GM12892 (cell line): ENCODE measurements around the gene ZBTB7C.
A peak's percentile ranks its signal among the peaks of the same experiment; 100 is the strongest.

Experiments
- DNase-seq: peaks from one replicate; pipeline ENCODE4 v3.0.0; 2011; ENCODE audit not compliant: insufficient read length
- FAIRE-seq: peaks from 2 replicates; lab custom pipeline; 2011; peaks lifted over from hg19 to GRCh38; lab: Jason Lieb, UNC
- POLR2A ChIP-seq: IDR thresholded peaks from 2 replicates; pipeline ENCODE4 v1.6.1; 2011; ENCODE audit warnings: low read depth, low read length, control low read depth
- POLR2AphosphoS5 ChIP-seq: IDR thresholded peaks from 2 replicates; pipeline ENCODE4 v1.6.1; 2011; ENCODE audit warnings: low read depth, low read length, control low read depth
- TAF1 ChIP-seq: IDR thresholded peaks from 2 replicates; pipeline ENCODE4 v1.6.1; 2011; ENCODE audit warnings: low read depth, mild to moderate bottlenecking, control low read depth, low read length, borderline replicate concordance

Gene ZBTB7C

DNA sequence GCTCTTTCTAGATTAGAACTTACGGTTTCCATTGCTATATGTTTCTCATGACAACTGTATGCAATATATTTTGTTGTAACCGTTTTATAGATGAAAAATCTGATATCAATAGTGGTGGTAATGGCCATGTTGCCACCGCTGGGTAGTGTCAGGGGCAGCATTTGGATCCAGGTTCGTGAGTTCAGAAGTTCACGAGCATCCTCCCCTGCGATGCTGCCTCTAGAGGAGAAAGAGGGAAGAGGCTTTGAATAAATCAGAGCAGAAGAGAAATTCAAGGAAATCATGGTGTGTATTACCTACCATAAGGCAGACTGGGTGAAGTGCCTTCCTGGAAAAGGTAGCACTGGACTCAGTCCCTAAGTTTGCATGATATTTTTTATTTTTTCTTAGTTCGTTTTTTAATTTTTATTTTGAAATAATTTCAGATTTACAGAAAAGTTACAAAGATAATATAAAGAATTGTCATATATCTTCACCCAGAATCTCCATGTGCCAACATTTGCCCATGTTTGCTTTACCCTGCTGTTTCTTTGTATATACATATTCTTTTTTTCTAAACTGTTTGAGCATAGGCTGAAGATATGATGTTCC is 3.3 kb upstream of the ZBTB7C start:
- DNase-seq (no peak), FAIRE-seq (no peak)
- TF ChIP-seq POLR2AphosphoS5 (no peak), POLR2A (no peak), TAF1 (no peak)

DNA sequence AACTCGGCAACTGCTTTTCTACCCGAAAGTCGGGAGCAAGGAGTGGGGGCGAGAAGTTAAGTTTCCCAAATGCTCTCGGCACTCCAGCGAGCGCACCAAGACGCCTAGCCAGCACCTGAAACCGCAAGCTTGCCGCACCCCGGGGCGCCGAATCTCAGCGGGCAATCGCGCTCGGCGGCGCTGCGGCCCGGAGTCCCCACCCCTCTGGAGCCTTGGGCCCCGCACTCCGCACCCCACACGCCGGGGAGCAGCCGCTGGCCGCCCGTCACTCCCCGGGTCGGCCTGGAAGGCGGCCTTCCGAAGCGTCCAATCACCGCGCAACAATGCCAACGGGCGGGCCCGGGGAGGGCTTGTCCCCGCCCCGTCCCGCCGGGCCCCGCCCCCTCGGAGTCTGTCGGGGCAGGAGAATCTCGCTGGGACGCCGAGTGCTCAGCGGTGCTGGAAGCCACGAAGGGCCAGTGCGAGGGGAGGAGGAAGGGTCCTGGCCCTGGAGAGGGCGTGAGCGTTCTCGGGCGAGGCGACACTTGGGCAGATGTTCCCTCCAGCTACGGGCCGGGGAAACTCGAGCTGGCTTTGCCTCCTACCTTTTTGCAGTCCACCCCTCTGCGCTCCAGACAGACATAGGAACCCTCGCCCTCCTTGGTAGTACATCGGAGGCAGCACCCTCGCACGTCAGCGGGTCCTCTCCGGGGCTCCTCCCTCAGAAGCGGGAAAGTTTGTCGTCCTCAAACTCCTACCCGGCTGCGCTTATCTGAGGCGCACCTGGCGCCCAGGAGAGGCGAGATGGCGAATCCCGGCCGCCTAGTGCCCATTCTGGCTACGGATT is 1.1 kb upstream of the ZBTB7C start:
- TF ChIP-seq POLR2AphosphoS5: no peak
- peak; percentile 81 for DNase-seq
- peak; percentile 78 for FAIRE-seq

DNA sequence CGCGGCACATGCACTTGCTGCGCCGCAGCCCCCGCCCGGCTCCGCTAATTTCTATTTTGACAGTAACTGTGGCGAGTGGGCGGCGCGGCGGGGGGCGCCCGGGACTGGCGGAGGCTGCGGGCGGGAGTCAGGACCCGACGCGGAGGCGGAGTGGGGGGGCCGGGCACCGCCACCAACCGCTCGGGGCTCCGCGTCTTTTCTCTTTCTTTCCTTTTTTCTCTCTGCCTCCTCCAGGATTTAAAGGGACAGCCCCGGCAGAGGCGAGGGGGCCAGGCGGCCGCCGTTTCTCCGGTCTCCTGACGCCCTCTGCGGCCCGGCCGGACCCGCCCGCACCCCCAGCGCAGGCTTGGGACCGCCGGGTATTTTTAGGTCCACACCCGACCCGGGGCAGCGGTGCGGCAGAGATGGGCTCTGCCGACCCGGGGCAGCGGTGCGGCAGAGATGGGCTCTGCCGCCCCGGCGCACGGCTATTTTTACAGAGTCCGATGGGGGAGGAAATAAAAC is 460 bp upstream of the ZBTB7C start:
- no peak for FAIRE-seq
- no peak for TF ChIP-seq POLR2A
- no peak for DNase-seq

DNA sequence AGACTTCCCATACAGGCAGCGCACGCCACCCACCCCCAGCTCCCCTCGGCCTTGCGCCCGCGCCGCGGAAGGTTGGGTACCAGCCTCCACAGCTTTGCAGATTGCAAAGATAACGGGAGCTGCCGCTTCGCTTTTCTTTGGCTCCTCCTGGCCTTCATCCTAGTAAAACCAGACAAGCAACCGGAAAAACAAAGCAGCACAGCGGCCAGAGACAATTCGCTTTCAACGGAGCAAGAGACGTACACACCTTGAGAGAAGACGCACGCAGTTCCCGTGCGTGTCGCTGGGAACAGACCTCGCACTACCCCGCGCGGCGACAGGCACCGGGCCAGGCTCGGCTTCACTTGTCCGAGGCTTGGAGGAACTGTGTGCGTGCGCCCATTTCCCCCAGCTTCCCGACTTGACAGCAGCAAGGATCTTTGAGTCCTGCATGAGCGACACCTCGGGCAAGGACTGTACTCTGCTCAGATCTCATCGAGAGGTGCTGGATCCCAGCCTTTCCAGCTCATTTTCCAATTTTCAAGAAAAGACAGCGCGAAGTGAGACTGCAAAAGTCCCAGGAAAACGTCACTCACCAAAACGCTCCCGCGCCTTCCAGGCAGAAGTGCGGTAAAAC is 964 bp downstream of the ZBTB7C start:
- no peak for TF ChIP-seq POLR2A
- no peak for TF ChIP-seq POLR2AphosphoS5
- no peak for TF ChIP-seq TAF1
- DNase-seq (no peak), FAIRE-seq (no peak)

DNA sequence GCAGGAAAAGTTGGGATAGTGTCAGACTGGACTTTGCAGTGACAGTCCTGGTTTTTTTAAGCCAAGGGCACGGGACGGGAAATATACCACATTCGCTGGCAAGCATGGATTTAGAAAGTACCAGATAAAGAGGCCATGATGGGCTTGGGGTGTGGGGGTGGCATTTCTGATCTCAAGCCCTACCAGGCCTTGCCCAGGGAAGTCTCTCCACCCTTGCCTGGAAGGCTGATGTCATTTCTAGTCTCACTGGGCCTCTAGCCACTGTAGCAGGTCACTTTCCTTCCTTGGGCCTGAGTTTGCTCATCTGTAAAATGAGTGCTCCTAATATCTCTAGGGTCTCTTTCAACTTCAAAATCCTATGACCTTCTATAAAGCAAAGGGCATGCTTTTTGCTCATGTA is 1.8 kb downstream of the ZBTB7C start:
- no peak for DNase-seq
- no peak for FAIRE-seq
- TF ChIP-seq TAF1 (no peak), POLR2A (no peak), POLR2AphosphoS5 (no peak)

DNA sequence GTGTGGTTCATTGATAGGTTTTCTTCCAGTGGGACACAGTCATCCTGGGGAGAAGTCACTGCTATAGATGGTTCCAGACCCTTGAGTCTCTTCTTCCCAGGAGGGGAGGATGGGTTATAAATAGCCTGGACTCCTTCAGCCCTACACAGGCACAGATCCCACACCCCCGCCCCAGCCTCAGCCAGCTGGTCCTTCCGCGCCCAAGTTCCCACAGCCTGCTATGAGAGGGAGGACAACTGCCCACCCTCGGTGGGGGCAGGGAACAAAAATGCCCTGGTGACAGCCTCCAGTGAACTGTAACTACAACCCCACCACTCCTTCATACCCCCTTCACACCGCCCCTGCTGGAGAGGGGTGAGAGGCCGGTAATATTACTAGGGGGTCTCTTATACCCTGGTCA is 3.2 kb downstream of the ZBTB7C start:
- TF ChIP-seq POLR2AphosphoS5: no peak
- no peak for TF ChIP-seq POLR2A
- no peak for TF ChIP-seq TAF1
- FAIRE-seq (no peak), DNase-seq (no peak)

DNA sequence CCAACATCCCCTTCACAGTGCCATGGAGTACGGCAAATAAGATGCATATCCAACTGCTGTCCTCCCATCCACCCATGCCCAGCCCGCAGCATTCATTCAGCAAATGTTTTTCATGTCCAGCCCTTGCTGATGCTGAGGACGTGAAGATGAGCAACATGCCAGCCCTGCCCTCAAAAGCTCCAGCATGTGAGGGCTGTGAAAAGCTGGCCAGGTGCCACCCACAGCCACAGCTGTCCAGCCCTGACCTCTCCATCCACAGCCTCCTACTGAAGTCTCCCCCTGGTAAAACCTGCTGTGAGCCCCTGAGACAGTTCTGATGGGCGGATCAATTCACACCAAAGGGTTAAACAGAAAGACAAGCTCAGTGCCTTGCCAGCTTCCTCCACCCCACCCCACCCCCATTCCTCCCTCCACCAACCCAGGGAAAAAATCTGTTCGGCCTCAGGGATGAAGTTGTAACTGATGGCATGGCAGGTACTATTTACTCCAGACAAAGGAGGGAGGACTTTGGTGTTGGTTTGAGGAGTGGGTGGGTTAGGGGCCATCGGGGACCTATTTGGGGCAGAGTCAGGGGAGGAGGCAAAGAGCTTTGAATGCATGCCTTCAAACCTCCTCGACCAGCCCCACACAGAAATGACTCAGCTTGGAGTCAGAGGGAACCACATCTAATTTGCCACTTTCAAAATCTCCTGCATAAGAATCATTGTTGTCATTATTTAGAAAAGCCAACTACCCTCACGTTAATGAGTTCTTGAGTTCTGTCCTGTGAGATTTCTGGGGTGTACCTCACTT is 4.3 kb downstream of the ZBTB7C start:
- FAIRE-seq (no peak), DNase-seq (no peak)
- TF ChIP-seq POLR2AphosphoS5: no peak
- no peak for TF ChIP-seq POLR2A
- no peak for TF ChIP-seq TAF1

DNA sequence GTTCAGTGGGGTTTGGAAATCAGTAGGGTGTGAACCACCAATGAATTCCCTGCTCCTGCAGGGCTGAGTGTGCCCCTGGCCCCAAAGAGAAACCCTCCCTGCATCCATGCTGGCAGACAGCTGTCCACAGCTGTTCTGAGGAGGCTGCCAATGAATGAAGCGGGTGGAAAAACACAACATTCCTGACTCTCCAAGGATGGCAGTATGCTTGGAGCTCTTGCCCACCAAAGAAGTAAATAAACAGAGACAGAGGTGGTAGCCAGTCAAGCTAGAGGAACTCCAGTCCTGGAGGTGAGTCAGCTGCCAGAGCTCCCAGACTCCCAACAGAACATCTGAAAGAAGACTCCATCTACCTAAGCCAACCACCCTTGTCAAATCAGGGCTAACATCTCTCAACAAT is 6.2 kb downstream of the ZBTB7C start:
- FAIRE-seq (no peak), DNase-seq (no peak)
- TF ChIP-seq POLR2AphosphoS5 (no peak), TAF1 (no peak), POLR2A (no peak)

DNA sequence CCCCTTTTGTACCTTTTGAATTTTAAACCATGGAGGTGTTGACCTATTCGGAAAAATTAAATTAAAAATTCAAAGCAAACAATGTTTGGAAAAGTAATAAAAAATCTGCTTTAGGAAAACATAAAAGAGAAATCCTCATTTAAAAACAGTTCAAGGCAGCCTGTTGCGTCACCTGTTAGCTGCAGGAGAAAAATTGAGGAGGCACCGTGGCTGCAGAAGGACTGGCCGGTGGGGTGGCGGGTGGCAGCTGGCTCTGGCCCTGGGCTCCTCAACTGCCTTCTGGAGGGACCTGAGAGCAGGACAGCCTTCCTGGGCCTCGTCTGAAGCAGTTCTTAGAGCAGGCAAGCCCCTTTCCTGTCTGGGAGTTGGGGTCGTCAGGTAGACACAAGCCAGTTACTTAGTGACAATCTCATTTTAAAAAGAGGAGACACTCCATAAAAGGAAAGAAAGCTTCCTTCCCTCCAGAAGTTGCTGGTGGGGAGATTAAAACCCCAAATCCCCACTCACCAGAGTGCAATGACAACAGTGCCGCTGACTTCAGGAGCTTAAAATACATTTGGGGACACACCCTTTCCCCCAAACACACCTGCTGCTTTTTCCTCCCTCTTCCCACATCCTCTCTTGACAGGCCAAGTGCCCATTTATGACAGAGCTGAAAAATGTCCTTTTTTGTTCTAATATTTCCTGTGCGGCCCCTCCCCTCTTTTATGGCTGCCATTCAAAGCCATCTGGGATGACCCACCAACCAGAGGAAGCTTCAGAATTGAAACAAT is 9.7 kb downstream of the ZBTB7C start:
- FAIRE-seq: no peak
- no peak for DNase-seq
- TF ChIP-seq POLR2AphosphoS5: no peak

DNA sequence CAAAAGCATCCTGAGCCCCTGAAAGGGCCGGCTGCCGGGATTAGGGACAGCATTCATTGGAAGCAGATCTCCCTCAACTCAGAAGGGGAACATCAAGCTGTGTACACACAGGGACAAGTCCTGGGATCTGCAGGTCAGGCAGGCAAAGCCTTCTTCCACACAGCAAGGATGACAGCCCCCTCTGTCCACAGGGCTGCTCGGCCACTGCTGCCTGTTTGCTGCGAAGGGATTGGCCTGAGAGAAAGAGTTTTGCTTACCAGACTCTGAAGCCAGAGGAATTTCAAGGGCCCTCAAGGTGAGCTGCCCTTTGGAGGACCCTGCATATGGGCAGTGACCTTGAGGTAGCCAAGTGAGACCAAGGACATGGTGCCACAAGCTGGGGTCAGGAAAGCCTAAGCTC is 11.1 kb downstream of the ZBTB7C start:
- no peak for DNase-seq
- TF ChIP-seq POLR2AphosphoS5: no peak
- no peak for TF ChIP-seq POLR2A
- no peak for TF ChIP-seq TAF1
- FAIRE-seq: no peak

DNA sequence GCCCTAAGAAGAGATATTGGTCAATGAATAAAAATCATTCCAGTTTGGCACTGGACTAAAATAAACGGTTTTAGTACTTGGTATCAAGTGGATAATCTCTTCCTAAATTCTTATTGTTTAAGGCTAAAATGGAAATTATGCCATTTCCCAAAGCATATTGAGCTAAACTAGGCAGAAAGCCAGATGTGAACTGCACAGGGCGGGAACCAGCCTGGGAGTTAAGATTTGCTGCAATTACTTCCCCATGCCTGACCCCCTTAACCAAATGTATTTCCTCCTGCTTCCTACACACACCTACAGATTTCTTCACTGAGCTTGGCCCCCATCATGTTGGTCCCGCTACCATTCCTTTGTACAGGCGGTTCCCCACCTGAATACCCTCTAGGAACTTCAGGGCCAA is 12.2 kb downstream of the ZBTB7C start:
- FAIRE-seq: no peak
- TF ChIP-seq TAF1 (no peak), POLR2AphosphoS5 (no peak), POLR2A (no peak)
- DNase-seq: no peak
